ENCODE measurements around the gene LRRC74B. TPM values are rescaled to one million over a fixed set of nuclear protein-coding genes. Genes with fewer than 3 reads are reported as not detected.
"Not testable (repeated sequence)": the region's sequence is repeated elsewhere in the genome, so short reads cannot be mapped to it uniquely, and the experiment has no call there.

Gene LRRC74B
- total RNA-seq, 1 donor from 2014 or later: 0.20 TPM

- no peak for DNase-seq
Measured at GRCh38 chr22:21077884-21078508, 32.2 kb downstream of the LRRC74B start.

GRCh38 chr22:21078916-21079315 is 33.2 kb downstream of the LRRC74B start:
- no peak for DNase-seq

- no peak for DNase-seq
Measured at GRCh38 chr22:21079493-21079892, 33.7 kb downstream of the LRRC74B start.

GRCh38 chr22:21080435-21081137 is 34.8 kb downstream of the LRRC74B start:
- no peak for DNase-seq

- no peak for DNase-seq
Measured at GRCh38 chr22:21082248-21082647, 36.5 kb downstream of the LRRC74B start.

GRCh38 chr22:21087119-21087518 is 41.4 kb downstream of the LRRC74B start:
- DNase-seq: no peak

GRCh38 chr22:21087926-21088325 is 42.2 kb downstream of the LRRC74B start:
- not testable (repeated sequence) for DNase-seq

- not testable (repeated sequence) for DNase-seq
Measured at GRCh38 chr22:21091220-21091619, 45.5 kb downstream of the LRRC74B start.

GRCh38 chr22:21092797-21093554 is 47.2 kb downstream of the LRRC74B start:
- DNase-seq: no peak

- DNase-seq: not testable (repeated sequence)
Measured at GRCh38 chr22:21093555-21094137, 47.9 kb downstream of the LRRC74B start.

- DNase-seq: no peak
Measured at GRCh38 chr22:21094911-21095772, 49.4 kb downstream of the LRRC74B start.

- no peak for DNase-seq
Measured at GRCh38 chr22:21095773-21096107, 50.0 kb downstream of the LRRC74B start.

GRCh38 chr22:21096878-21097277 is 51.1 kb downstream of the LRRC74B start:
- not testable (repeated sequence) for DNase-seq

- no peak for DNase-seq
Measured at GRCh38 chr22:21098099-21098671, 52.4 kb downstream of the LRRC74B start.

GRCh38 chr22:21099578-21099977 is 53.8 kb downstream of the LRRC74B start:
- DNase-seq: no peak

GRCh38 chr22:21100149-21101032 is 54.6 kb downstream of the LRRC74B start:
- DNase-seq: no peak

- DNase-seq: no peak
Measured at GRCh38 chr22:21101877-21102638, 56.3 kb downstream of the LRRC74B start.

- DNase-seq: no peak
Measured at GRCh38 chr22:21102659-21103267, 57.0 kb downstream of the LRRC74B start.

GRCh38 chr22:21103633-21104032 is 57.9 kb downstream of the LRRC74B start:
- no peak for DNase-seq
